Activated CD4-positive, alpha-beta T cell treated with anti-CD3 and anti-CD28 coated beads for 48 hours (primary cell): ENCODE data around the gene LIF.
"Not testable (repeated sequence)": the region's sequence is repeated elsewhere in the genome, so short reads cannot be mapped to it uniquely, and the experiment has no call there.

Experiments
- DNase-seq: peaks from one replicate; pipeline ENCODE4 v3.0.0-alpha.2; 2020

The LIF gene

GRCh38 chr22:30240541-30241417, 5.8 kb downstream of the LIF start:
- DNase-seq, result no peak

DNA sequence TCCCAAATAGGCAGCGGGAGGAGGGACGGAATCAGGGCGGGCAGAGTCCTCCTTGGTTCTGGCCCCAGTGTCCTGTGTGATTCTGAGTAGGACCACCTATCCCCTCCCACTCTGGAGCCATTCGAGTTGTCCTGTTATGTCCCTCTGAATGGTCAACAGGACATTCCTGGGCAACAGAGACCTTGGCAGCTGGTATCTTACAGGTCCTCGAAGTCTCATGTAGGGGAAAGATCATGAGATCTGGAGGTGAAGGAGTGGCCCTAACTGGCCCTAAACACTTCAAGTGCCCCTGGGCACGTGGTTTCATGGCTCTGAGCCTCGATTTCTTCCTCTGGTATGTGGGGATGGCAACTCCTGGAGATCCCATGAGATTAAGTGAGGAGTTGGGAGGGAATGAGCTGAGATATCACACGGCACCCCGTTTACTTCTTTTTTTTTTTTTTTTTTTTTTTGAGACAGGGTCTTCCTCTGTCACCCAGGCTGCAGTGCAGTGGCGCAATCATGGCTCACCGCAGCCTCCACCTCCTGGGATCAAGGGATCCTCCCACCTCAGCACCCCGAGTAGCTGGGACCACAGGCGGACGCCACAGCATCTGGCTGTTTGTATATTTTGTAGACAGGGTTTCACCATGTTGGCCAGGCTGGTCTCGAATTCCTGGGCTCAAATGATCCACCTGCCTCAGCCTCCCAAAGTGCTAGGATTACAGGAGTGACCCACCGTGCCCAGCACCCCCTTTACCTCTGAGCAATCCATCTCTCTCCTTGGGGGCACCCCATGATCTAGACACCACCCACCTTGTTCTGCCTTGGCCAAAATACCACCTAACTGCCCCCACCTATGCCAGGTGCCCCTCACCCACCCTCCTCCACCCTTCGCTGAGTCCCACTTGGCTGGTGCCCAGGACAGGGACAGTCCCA, 6.8 kb downstream of the LIF start:
- DNase-seq, result no peak

DNA sequence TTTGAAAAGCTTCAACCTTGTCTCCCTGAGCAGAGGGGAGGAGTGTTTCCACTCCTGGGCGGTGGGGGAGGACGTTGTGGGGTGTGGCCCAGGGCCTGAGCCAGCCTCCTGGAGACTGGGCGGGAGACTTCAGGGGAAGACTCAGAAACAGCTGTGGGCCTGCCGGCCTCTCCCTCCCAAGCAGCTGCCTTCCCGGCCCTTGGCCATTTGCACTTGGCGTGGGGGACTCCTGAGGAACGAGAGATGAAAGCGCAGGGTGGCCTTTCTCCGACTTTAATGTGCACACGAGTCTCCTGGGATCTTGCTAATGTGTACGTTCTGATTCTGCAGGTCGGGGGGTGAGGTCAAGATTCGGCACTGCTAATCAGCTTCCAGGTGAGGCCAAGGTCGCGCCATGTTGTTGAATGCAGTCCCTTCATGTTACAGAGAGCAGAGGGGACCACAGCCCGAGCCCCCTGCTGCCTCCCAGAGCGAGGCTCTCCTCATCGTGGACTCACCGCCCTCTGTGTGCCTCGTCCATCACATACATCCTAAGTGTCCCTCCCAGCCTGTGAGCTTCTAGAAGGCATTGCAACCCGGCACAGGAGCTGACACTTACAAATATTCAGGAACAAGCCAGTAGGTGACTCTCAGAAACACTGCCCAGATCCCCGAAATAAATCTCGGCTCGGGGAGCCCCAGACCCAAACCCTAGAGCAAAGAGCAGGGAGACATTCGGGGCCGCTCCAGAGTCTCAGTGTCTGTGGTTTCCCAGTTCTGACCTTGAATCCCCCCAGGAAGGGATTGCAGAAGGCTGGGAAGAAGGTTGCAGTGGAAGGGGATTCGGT, 7.7 kb downstream of the LIF start:
- no peak for DNase-seq

DNA sequence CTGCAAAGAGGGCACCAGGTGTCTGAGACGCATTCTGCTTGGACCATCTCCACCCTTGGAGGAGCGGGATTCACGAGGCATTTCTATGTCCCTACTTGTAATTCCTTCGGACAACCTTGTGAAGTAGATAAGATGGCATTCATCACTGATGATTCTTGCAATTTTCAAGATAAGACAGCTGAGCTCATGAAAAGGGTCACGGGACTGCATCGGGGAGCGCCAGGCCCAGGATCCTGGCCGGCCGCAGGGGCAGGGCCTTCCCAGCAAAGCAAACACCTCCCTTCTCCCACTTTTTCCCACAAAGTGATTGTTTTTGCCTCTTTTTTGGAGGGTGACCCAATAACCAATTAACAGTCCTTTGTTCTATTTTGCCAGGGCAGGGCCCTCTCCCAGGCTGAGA, 8.4 kb downstream of the LIF start:
- DNase-seq, result no peak

DNA sequence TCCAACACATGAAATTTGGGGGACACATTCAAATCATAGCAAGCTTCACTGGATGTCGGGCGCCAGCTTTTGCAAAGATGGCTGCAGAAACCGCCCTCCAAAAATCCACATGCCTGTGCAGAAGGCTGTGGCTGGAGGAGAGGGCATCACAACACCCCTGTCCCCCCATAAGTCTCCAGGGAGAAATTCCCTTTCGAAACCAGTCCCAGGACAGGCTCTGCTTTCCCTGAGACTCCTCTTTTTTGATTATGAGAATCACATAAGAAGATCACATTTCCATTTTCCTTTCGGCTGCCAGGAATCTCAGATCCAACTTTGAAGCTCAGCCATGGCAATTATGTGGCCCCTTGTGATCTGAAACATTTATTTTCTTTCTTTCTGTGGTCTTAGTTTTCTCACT, 9.7 kb downstream of the LIF start:
- no peak for DNase-seq

GRCh38 chr22:30235687-30236170, 10.8 kb downstream of the LIF start:
- no peak for DNase-seq

DNA sequence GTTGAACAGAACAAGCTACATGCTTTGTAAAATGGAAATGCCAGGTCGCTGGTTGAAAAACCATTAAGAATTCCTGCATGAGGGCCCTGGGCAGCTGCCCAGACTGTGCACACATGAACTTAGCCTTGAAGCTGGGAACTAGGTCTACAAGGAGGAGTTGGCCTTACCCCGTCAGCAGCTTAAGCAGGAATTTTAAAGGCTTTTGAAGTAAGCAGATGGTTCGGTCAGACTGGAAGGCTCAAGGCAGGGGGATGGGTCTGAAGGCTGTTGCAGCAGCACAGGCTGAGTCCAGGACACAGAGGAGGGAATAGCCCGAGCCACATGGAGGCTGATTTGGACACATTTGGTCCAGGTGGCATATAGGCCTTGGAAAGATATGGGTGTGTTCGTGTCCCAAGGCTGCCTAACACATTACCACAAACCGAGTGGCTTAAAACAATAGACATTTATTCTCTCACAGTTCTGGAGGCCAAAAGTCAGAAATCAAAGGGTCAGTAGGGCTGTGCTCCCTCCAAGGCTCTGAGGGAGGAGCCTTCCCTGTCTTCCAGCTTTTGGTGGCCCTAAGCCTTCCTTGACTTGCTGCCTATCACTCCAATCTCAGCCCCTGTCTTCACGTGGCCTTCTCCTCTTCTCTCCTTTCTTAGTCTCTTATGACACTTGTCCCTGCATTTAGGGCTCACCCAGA, 11.6 kb downstream of the LIF start:
- DNase-seq, result no peak

- DNase-seq, result not testable (repeated sequence)
Measured at GRCh38 chr22:30234325-30234724, 12.2 kb downstream of the LIF start.

DNA sequence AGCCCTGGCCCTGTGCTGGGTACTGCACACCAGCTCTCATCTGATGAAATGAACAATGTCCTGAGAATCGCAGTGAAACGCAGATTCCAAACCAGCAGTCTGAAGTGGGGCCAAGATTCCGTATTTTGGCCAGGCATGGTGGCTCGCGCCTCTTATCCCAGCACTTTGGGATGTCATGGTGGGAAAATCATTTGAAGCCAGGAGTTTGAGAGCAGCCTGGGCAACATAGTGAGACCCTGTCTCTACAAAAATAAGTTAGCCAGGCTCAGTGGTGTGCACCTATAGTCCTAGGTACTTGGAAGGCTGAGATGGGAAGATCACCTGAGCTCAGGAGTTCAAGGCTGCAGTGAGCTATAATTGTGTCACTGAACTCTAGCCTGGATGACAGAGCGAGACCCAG, 13.0 kb downstream of the LIF start:
- no peak for DNase-seq

DNA sequence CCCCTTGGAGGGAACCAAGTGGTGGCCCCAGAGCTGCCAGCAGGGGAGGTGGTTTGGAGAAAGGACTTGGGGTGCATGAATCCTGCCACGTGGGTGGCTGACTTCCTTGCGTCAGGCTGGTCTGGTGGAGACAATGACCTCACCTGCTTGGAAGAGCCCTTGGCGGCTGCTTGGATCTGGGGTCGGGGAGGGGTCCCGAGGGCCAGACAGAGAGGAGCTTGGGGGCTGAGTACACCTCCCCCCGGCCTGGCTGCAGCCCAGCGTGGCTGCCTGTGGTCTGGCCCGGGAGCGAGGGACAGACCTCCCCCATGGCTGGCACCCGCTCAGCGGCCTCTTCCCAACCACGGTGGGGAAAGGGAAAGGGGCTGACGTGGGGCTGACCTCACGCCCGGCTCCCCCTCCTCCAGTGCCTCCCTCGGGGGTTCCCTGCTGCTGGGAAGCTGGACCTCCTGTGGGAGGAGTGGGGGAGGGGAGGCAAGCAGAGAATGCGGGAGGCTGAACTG, 13.8 kb downstream of the LIF start:
- DNase-seq, result no peak

GRCh38 chr22:30230787-30231461, 15.6 kb downstream of the LIF start:
- DNase-seq, result no peak

DNA sequence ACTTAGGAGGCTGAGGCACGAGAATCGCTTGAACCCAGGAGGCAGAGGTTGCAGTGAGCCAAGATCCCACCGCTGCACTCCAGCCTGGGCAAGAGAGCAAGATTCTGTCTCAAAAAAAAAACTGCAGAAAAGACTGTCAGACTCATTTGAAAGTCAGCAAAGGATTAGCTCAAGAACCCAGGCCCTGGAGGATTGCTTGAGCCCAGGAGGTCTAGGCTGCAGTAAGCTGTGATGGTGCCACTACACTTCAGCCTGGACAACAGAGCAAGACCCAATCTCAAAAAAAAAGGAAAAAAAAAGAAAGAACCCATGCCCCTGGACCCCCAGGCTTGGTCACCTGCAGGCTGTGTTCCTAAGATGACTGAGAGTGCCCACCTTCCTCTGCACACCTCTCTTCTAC, 16.2 kb downstream of the LIF start:
- DNase-seq, result no peak

DNA sequence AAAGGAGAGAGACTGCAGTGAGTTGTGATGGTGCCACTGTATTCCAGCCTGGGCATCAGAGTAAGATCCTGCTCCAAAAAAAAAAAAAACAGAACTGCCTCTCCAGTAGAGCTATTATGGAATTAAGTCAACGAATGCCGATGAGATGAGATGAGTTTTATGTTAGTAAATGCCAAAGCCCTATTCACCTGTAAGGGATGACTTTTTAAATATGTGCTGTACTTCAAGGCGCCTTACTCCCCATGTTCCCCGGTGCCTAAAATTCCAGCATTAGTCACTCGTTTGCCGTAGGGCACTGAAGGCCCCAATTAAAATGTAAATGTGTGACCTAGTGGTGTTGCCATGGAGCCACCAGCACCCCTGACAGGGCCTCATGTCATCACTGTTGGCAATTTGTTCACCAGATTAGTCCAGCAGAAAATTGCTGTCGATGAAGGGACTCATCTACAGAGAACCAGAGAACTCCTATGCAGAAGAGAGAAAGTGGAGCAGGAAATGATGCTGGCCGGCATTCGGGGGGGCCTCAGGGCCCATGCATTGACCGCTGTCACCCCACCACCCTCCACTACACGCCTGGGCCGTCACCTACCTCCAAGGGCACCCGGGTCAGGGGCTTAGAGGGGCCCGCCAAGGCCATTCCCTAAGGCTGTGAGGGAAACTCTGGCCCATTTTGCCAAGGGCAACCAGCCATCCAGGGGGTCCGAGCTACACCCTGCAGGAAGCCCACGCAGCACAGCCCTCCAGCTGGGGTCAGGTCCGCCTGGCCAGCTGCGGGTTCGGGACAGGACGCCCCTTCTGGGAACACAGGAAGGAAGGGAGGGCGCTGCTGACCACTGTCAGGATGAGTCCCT, 17.8 kb downstream of the LIF start:
- DNase-seq, result no peak

DNA sequence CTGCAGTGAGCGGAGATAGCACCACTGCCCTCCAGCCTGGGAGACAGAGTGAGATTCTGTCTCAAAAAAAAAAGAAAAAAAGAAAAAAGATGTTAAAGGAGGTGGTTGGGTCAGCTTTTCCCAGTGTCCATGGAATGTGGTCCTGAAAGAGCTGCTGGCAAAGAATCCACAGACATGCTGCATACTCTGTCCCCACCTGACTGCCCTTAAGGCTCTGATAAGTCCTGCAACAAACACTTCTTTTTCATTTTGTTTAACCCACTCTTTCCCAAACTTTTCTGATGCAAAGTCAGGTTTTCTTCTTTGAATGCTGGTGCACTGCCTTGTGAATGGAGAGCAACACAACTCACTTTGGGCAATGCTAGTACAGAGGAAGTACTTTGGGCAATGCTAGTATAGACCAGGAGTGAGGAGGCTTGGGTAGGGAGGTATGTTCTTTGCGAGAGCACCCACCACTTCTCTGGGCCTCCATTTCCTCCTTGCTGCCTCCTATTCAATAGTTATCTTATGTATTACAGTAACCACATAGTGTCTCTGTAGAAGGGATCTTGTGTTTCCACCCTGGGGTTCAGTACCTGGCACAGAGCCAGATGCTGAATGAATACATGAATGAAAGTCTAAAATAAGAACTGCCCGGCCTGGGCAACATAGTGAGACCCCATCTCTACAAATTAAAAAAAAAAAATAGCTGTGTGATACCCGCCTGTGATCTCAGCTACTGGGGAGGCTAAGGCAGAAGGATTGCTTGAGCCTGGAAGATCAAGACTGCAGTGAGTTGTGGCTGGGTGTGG, 18.9 kb downstream of the LIF start:
- DNase-seq, result no peak

GRCh38 chr22:30226192-30226832, 20.2 kb downstream of the LIF start:
- no peak for DNase-seq

GRCh38 chr22:30225220-30225927, 21.2 kb downstream of the LIF start:
- no peak for DNase-seq

DNA sequence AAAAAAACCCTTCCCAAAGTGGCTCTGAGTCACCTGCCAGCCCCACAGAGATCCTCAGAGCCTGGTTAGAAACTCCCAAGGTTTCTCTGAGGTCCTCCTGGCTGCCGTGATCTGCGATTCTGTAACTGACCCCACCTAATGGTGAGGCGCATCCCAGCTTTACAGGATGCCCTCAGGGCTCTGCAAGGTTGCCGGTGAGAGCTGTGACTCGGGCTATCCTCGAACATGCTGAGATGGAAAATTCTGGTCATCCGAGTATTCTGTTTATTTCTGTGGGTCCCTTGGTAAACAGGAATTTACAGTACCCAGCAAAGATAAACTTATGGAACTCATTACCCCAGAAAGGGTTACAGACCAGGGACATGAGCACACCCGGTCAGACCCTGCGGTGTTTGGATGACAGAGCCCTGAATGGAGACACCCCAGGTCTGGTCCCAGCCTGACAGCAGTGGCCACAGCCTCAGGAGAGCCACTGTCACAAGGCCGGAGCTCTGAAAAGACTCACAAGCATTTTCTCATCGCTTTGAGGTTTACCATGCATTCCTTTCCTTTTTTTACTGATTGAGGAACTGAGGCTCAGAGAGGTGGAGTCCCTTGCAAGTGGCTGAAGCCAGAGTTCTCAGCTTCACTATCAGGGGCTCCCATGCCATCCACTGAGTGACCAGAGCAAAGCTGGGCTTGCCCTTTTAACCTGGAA, 22.2 kb downstream of the LIF start:
- no peak for DNase-seq

- DNase-seq, result no peak
Measured at GRCh38 chr22:30223303-30223702, 23.3 kb downstream of the LIF start.
